ENCODE data around the gene TMEM220. TPM values are rescaled to one million over a fixed set of nuclear protein-coding genes. Genes with fewer than 3 reads are reported as not detected.

Gene TMEM220
- total RNA-seq, 4 donors from 2014 or later = 11.4 to 17.8 (median 14.1) TPM

GRCh38 chr17:10744501-10745000 is 14.7 kb upstream of the TMEM220 start:
- TF ChIP-seq CTCF (IDR thresholded peaks at IDR 0.05; ENCODE audit: low read depth) = no peak

- TF ChIP-seq CTCF (IDR thresholded peaks at IDR 0.05; ENCODE audit: low read depth) = no peak
Observed at GRCh38 chr17:10743316-10744009, 13.6 kb upstream of the TMEM220 start.

DNA sequence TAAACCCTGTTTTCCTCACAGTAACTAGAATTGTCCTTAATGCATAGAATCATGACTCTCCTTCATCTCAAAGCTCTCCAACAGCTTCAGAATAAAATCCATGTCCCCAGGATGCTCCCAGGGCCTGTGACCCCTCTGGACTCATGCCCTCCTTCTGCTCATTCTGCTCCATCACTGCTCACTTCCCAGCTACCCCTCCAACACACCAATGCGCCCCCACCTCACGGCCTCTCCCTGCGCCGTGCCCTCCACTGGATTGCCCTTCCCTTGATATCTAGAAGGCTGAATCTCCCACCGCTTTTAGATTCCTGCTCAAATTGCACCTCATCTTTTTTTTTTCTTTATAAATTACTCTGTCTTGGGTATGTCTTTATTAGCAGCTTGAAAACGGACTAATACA is 12.6 kb upstream of the TMEM220 start:
- TF ChIP-seq CTCF (IDR thresholded peaks at IDR 0.05; ENCODE audit: low read depth) = no peak

DNA sequence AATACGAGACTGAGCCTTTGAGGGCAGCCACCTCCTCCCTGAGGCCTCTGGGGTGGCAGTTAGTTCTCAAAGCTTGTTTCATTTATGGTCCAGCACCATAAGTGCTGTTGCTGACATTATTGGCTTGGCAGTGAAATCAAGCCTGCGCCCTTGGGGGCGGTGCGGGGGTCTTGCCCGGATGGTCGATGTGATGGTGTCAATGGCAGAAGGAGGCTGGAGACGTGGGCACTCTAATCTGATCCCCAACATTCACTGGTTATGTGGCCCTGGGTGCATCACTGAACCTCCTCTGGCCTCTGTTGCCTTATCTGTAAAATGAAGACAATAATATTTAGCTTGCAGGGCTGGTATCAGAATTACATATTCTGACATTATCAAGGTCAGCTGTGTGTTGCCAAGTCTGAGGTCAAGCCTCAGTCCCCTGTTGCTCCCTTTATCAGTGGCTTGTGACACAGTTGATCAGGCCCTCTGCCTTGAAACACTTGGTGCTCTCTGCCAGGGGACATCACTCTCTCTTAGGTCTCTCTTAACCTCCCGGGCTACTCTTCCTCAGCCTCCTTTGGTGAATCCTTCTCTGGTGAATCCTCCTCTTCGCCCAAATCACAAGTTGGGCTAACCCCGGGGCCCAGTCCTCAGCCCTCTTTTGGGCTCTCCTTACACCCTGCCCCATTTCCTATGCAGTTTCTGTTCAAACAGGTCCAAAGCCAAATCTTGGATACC is 11.8 kb upstream of the TMEM220 start:
- no peak for TF ChIP-seq CTCF (IDR thresholded peaks at IDR 0.05; ENCODE audit: low read depth)

GRCh38 chr17:10739386-10739785 is 9.6 kb upstream of the TMEM220 start:
- TF ChIP-seq CTCF (IDR thresholded peaks at IDR 0.05; ENCODE audit: low read depth) = no peak

GRCh38 chr17:10738521-10739258 is 8.9 kb upstream of the TMEM220 start:
- TF ChIP-seq CTCF (IDR thresholded peaks at IDR 0.05; ENCODE audit: low read depth) = no peak

GRCh38 chr17:10737736-10738135 is 7.9 kb upstream of the TMEM220 start:
- no peak for TF ChIP-seq CTCF (IDR thresholded peaks at IDR 0.05; ENCODE audit: low read depth)

Measured in subcutaneous adipose tissue (tissue), 4 donors.